VCaP (cell line): ENCODE data around the gene CHRNB2.

Experiments used
- H3K27ac ChIP-seq: fragments of 450-650 bp; 2 replicates; pipeline ENCODE4 v1.5.1; 2017
- CTCF ChIP-seq: fragments of 450-650 bp; conservative IDR thresholded peaks from 2 replicates; pipeline ENCODE4 v1.5.1; 2017; ENCODE audit warnings: mild to moderate bottlenecking, moderate library complexity

CHRNB2 gene

GRCh38 chr1:154594811-154595210 is 27.2 kb downstream of the CHRNB2 start:
- H3K27ac ChIP-seq, result no peak overlapping the region
- TF ChIP-seq CTCF, result no peak

GRCh38 chr1:154595621-154596020 is 28.0 kb downstream of the CHRNB2 start:
- no peak for TF ChIP-seq CTCF
- H3K27ac ChIP-seq, result no peak overlapping the region

GRCh38 chr1:154598871-154599635 is 31.5 kb downstream of the CHRNB2 start:
- no peak overlapping the region for H3K27ac ChIP-seq
- no peak for TF ChIP-seq CTCF

GRCh38 chr1:154599658-154600057 is 32.1 kb downstream of the CHRNB2 start:
- no peak for TF ChIP-seq CTCF
- H3K27ac ChIP-seq, result no peak overlapping the region

GRCh38 chr1:154603317-154603716 is 35.7 kb downstream of the CHRNB2 start:
- no peak for TF ChIP-seq CTCF
- H3K27ac ChIP-seq, result no peak overlapping the region; the same call in 1 of the 2 replicates

GRCh38 chr1:154605534-154605933 is 38.0 kb downstream of the CHRNB2 start:
- H3K27ac ChIP-seq, result 0 out of 2 replicates have a peak overlapping the region, but pooled peaks have one; percentile 98
- TF ChIP-seq CTCF, result no peak

DNA sequence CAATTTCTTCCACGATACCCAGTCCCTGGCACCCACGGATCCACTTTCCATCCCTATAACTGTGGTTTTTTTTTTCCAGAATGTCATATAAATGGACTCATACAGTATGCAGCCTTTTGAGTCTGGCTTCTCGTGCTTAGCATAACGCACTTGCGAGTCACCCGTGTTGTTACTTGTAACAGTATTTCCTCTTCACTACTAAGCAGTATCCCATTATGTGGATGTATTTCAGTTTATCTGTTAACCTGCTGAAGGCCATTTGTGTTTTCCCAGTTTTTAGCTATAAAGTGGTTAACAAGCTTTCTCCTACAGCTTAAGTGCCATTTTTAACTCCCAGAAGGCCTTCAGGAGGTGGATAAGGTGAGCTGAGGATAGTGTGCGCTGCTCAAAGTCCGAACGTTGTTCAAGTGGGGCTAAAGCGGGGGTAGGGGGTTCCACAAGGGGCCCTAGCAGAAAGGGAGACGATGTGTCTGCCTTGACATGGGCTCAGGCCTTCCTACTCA is 39.6 kb downstream of the CHRNB2 start:
- no peak for TF ChIP-seq CTCF
- peak overlapping the region; percentile 98 for H3K27ac ChIP-seq
